Esophagus muscularis mucosa (tissue), 4 donors: ENCODE data around the gene CD200R1L. TPM values are rescaled to one million over a fixed set of nuclear protein-coding genes. Genes with fewer than 3 reads are reported as not detected.

Experiments
- DNase-seq: peaks from one replicate; pipeline ENCODE4 v3.0.0-alpha.2; 2017; ENCODE audit errors: extremely low spot score
- H3K27ac ChIP-seq, 4 donors: fragments of 200-600 bp; sonication (generic); replicated peaks in 1 of 4; 1 replicate in 3 of 4; 2 replicates in 1 of 4; pipeline ENCODE4 v1.5.1; 2016 to 2019; ENCODE audit warnings: mild to moderate bottlenecking in 1 of 4
- H3K27me3 ChIP-seq, 4 donors: fragments of 200-600 bp; sonication (generic); one replicate each; pipeline versions ENCODE4 v1.5.1 to v1.6.0; 2016 to 2019
- H3K36me3 ChIP-seq, 4 donors: fragments of 200-600 bp; sonication (generic); one replicate each; pipeline ENCODE4 v1.5.1; 2016 to 2019
- H3K4me1 ChIP-seq, 4 donors: fragments of 200-600 bp; sonication (generic); one replicate each; pipeline ENCODE4 v1.5.1; 2016 to 2019
- H3K4me3 ChIP-seq, 4 donors: fragments of 200-600 bp; sonication (generic); 1 replicate in 2 of 4; 2 replicates in 2 of 4; pipeline ENCODE4 v1.5.1; 2016 to 2019; ENCODE audit warnings: mild to moderate bottlenecking in 4 of 4, moderate library complexity in 1 of 4
- H3K9me3 ChIP-seq, 4 donors: fragments of 200-600 bp; sonication (generic); 1 replicate in 3 of 4; 2 replicates in 1 of 4; pipeline ENCODE4 v1.5.1; 2016 to 2019
- CTCF ChIP-seq, 3 experiments: fragments of 200-600 bp in 2 of 3; fragments of 450-650 bp in 1 of 3; sonication (generic) in 2 of 3; IDR thresholded peaks; one replicate each; pipeline ENCODE4 v1.5.1; 2017 to 2019; ENCODE audit warnings: antibody characterized with exemption in 3 of 3, mild to moderate bottlenecking in 2 of 3, moderate library complexity in 1 of 3
- EP300 ChIP-seq: sonication (generic); formaldehyde crosslinking; IDR thresholded peaks from one replicate; pipeline ENCODE4 v1.6.1; 2017; ENCODE audit warnings: antibody characterized with exemption
- POLR2A ChIP-seq: fragments of 450-650 bp; IDR thresholded peaks from one replicate; pipeline ENCODE4 v1.6.1; 2017; ENCODE audit warnings: antibody characterized with exemption, moderate library complexity, mild to moderate bottlenecking, low read depth
- POLR2AphosphoS5 ChIP-seq, 2 donors: sonication (generic); formaldehyde crosslinking; IDR thresholded peaks; one replicate each; pipeline ENCODE4 v1.6.1; 2017; ENCODE audit warnings: antibody characterized with exemption in 2 of 2
- WGBS: methylation state at CpG from one replicate; pipeline ENCODE4 v1.1.5; 2018; 5-methylcytosine and 5-hydroxymethylcytosine counted together
- intact Hi-C: fragments of 100-400 bp; cut with DNase I; formaldehyde crosslinking; loops from one replicate; pipeline ENCODE4 v1.15.1; 2023
- total RNA-seq, 4 donors: library from RNA; depleted of rRNA; stranded (reverse); fragments of >200 nt; gene quantifications; one replicate each; pipeline versions ENCODE4 v1.1.0 to v1.2.1, GENCODE V29; 2016

Gene CD200R1L
- total RNA-seq, 4 donors from 2014 or later = not detected

DNA sequence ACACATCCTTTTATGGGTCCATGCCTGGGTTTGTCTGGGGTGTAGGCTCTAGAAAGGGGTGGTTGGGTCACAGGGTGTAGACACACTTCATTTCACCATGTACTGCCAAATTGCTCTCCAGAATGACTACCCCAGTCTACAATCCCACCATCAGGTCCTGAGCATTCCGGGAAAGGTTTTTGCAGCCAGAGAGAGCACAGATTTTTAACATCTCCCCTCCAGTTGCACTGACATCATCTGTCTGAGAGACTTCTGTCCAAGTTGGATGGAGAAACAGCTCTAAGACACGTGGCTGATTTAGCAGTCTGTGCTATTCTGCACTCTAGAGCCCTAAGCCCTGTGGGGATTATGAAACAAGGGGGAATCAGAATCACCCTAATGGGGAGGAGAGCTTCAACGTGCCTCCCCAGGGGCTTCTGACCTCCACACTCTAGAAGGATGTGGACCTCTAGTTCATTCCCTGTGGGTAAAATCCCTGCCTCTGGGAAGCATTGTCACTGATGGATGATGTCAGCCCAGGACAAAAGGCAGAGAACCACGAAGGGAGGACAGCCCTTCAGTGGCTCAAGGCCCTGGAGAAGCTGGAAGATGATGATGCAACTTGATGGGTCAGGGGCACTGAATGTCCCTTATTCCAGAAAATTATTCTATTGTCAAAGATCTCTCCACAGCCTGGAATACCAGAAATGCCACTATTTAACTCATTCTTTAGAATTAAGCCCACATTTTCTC lies 71.5 kb downstream of the CD200R1L start:
- Histone ChIP-seq H3K4me1 (peaks cover 0 to 56% (median 41%) of the 10 kb centered on the region in 4 donors), H3K27ac (peak overlapping the region; percentile 18 to 74 (median 44)), H3K36me3 (no peaks in the 10 kb centered on the region), H3K4me3 (no peak overlapping the region), H3K9me3 (no peaks in the 10 kb centered on the region), H3K27me3 (no peaks in the 10 kb centered on the region)
- WGBS = 46% methylated on average over 4 of the region's 4 CpGs
- TF ChIP-seq CTCF (IDR thresholded peaks at IDR 0.05) = no peak
- TF ChIP-seq POLR2AphosphoS5 (IDR thresholded peaks at IDR 0.05) = peak in 1 of 2 donors; percentile 35
- TF ChIP-seq EP300 = peak; percentile 38
- no peak for TF ChIP-seq POLR2A
- no peak for DNase-seq
- intact Hi-C loops = no loop called here

- peak overlapping the region in 2 of 4 donors; percentile 46 to 74 for H3K27ac ChIP-seq
- no peaks in the 10 kb centered on the region for H3K36me3 ChIP-seq
- 76% methylated on average over 6 of the region's 6 CpGs for WGBS
- no peak overlapping the region for H3K4me3 ChIP-seq
- intact Hi-C loops = no loop called here
- H3K9me3 ChIP-seq = no peaks in the 10 kb centered on the region
- no peak for DNase-seq
- no peaks in the 10 kb centered on the region for H3K27me3 ChIP-seq
- peaks cover 0 to 50% (median 39%) of the 10 kb centered on the region in 4 donors for H3K4me1 ChIP-seq
- no peak for TF ChIP-seq POLR2A
- TF ChIP-seq EP300 = no peak
- TF ChIP-seq POLR2AphosphoS5 (IDR thresholded peaks at IDR 0.05) = no peak
- TF ChIP-seq CTCF (IDR thresholded peaks at IDR 0.05) = no peak
Measured at GRCh38 chr3:112774293-112774926, 72.3 kb downstream of the CD200R1L start.

DNA sequence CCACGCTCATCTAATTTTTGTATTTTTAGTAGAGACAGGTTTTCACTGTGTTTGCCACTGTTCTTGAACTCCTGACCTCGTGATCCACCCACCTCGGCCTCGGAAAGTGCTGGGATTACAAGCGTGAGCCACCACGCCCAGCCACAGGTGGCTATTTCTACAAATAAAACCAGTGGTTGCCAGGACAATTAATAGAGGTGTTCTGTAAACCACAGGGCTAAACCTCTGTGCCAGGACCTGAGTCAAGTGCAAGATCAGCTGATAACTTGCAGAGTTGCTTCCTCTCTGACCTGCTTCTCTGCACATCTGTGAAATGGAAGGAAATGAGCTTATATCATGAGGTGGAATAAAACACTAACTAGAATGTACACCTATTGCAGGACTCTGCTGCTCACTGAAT lies 72.8 kb downstream of the CD200R1L start:
- Histone ChIP-seq H3K27ac (no peak overlapping the region), H3K36me3 (no peaks in the 10 kb centered on the region), H3K9me3 (no peaks in the 10 kb centered on the region), H3K4me1 (peaks cover 0 to 44% (median 36%) of the 10 kb centered on the region in 4 donors), H3K27me3 (no peaks in the 10 kb centered on the region), H3K4me3 (no peak overlapping the region)
- whole genome bisulfite sequencing = 87% methylated on average over 6 of the region's 6 CpGs
- intact Hi-C loops = no loop called here
- DNase-seq = no peak
- TF ChIP-seq CTCF (IDR thresholded peaks at IDR 0.05) = no peak
- TF ChIP-seq POLR2AphosphoS5 (IDR thresholded peaks at IDR 0.05) = no peak
- TF ChIP-seq POLR2A = no peak
- no peak for TF ChIP-seq EP300

GRCh38 chr3:112770951-112771350 lies 75.7 kb downstream of the CD200R1L start:
- intact Hi-C loops = no loop called here
- TF ChIP-seq POLR2A (no peak), POLR2AphosphoS5 (IDR thresholded peaks at IDR 0.05) (no peak), CTCF (IDR thresholded peaks at IDR 0.05) (no peak), EP300 (no peak)
- H3K36me3 ChIP-seq = no peaks in the 10 kb centered on the region
- 89% methylated on average over 2 of the region's 2 CpGs for WGBS
- DNase-seq = no peak
- no peaks in the 10 kb centered on the region for H3K9me3 ChIP-seq
- peaks cover 0 to 27% (median 17%) of the 10 kb centered on the region in 4 donors for H3K4me1 ChIP-seq
- no peak overlapping the region for H3K27ac ChIP-seq
- H3K27me3 ChIP-seq = no peaks in the 10 kb centered on the region
- H3K4me3 ChIP-seq = no peak overlapping the region
